Ascending aorta (tissue), 2 donors: ENCODE measurements around the gene TAF9B. TPM values are rescaled to one million over a fixed set of nuclear protein-coding genes. Genes with fewer than 3 reads are reported as not detected.
"Not testable (repeated sequence)": the region's sequence is repeated elsewhere in the genome, so short reads cannot be mapped to it uniquely, and the experiment has no call there.

ENCODE experiments used
- DNase-seq, 2 donors: peaks; one replicate each; pipeline ENCODE4 v3.0.0-alpha.2; 2019; ENCODE audit warnings: low spot score in 2 of 2
- H3K27ac ChIP-seq, 2 donors: fragments of 200-600 bp; sonication (generic); one replicate each; pipeline ENCODE4 v1.5.1; 2016 to 2017; ENCODE audit warnings: mild to moderate bottlenecking in 1 of 2
- H3K27me3 ChIP-seq: fragments of 200-600 bp; sonication (generic); one replicate; pipeline ENCODE4 v1.5.1; 2017
- H3K36me3 ChIP-seq, 2 donors: fragments of 200-600 bp; sonication (generic); one replicate each; pipeline ENCODE4 v1.5.1; 2016
- H3K4me1 ChIP-seq, 2 donors: fragments of 200-600 bp; sonication (generic); one replicate each; pipeline ENCODE4 v1.5.1; 2016 to 2017; ENCODE audit warnings: mild to moderate bottlenecking in 1 of 2
- H3K4me3 ChIP-seq, 2 donors: fragments of 200-600 bp; sonication (generic); one replicate each; pipeline ENCODE4 v1.5.1; 2016 to 2017; ENCODE audit warnings: mild to moderate bottlenecking in 1 of 2
- H3K9me3 ChIP-seq, 2 donors: fragments of 200-600 bp; sonication (generic); one replicate each; pipeline ENCODE4 v1.5.1; 2016
- intact Hi-C: fragments of 100-400 bp; cut with DNase I; formaldehyde crosslinking; loops from one replicate; pipeline ENCODE4 v1.15.1; 2023
- total RNA-seq: library from RNA; depleted of rRNA; stranded (reverse); fragments of >200 nt; gene quantifications from one replicate; pipeline ENCODE4 v1.1.0, GENCODE V29; 2016
- TF ChIP-seq, protein P1 (sequence below), 3 experiments: fragments of 200-600 bp in 2 of 3; fragments of 450-650 bp in 1 of 3; sonication (generic) in 2 of 3; IDR thresholded peaks; one replicate each; pipeline ENCODE4 v1.5.1; 2016 to 2019; ENCODE audit warnings: antibody characterized with exemption in 3 of 3, mild to moderate bottlenecking in 1 of 3, moderate library complexity in 1 of 3

TAF9B gene, protein sequence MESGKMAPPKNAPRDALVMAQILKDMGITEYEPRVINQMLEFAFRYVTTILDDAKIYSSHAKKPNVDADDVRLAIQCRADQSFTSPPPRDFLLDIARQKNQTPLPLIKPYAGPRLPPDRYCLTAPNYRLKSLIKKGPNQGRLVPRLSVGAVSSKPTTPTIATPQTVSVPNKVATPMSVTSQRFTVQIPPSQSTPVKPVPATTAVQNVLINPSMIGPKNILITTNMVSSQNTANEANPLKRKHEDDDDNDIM
- total RNA-seq: 7.9 TPM

- TF ChIP-seq, protein P1, sequence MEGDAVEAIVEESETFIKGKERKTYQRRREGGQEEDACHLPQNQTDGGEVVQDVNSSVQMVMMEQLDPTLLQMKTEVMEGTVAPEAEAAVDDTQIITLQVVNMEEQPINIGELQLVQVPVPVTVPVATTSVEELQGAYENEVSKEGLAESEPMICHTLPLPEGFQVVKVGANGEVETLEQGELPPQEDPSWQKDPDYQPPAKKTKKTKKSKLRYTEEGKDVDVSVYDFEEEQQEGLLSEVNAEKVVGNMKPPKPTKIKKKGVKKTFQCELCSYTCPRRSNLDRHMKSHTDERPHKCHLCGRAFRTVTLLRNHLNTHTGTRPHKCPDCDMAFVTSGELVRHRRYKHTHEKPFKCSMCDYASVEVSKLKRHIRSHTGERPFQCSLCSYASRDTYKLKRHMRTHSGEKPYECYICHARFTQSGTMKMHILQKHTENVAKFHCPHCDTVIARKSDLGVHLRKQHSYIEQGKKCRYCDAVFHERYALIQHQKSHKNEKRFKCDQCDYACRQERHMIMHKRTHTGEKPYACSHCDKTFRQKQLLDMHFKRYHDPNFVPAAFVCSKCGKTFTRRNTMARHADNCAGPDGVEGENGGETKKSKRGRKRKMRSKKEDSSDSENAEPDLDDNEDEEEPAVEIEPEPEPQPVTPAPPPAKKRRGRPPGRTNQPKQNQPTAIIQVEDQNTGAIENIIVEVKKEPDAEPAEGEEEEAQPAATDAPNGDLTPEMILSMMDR (IDR thresholded peaks at IDR 0.05): no peak
- Histone ChIP-seq H3K36me3 (no peaks in the 10 kb centered on the region), H3K27ac (peak within 1 kb of the TSS; percentile 79 to 84), H3K9me3 (no peaks in the 10 kb centered on the region), H3K4me3 (peak within 1 kb of the TSS; percentile 42 to 68), H3K27me3 (no peaks in the 10 kb centered on the region), H3K4me1 (no peaks in the 10 kb centered on the region)
- intact Hi-C loops: loop anchor here (2.0 kb wide), 1 partner anchor 35 kb away; the partner anchor contains the start of gene PGK1
- DNase-seq: peak; percentile 46 to 90
Observed at GRCh38 chrX:78139160-78140123, at the start of gene TAF9B. Gene TAF9B, minus strand, starts transcription at chrX:78139650. Its CDS starts 39 bp downstream, at chrX:78139611.

DNA sequence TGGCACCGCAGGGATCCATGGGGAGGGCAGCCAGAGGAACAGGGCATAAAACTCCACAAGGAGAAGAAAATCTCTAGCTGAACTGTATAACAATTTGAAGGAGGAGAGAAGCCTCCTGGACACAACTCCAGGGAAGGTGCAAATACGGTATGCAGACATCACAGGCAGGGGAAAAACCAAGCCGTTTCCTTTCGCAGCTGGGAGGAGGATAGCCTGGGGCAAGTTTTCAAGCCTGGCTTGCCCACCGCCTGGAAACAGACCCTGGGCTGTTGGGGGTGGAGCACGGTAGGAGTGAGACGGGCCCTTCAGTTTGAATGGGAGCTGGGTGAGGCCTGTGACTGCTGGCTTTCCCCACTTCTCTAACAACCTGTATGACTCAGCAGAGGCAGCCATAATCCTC, 43.4 kb upstream of the TAF9B start:
- Histone ChIP-seq H3K27me3 (no peaks in the 10 kb centered on the region), H3K4me1 (no peaks in the 10 kb centered on the region), H3K4me3 (no peak overlapping the region), H3K36me3 (no peaks in the 10 kb centered on the region), H3K9me3 (no peaks in the 10 kb centered on the region), H3K27ac (no peak overlapping the region)
- TF ChIP-seq, protein P1 (IDR thresholded peaks at IDR 0.05): no peak
- intact Hi-C loops: no loop called here
- DNase-seq: no peak

DNA sequence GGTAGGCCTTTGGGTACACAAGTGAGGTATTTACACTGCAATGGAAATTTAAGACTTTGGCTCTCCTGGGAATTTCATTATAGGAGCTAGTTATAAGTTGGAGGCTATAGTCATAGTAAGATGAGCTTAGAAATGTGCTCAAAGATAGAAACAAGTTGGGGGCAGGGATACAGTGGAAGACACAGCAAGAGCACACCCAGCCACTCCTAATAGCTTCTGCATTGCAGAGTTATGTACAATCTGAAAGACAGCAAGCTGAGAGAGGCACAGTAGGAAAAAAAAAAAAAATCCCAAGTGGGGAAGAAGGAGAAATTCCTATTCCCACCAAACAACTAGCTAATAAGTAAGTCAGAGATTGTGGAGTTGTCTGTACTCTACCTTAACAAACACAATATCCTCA, 41.9 kb upstream of the TAF9B start:
- Histone ChIP-seq H3K4me3 (no peak overlapping the region), H3K9me3 (no peaks in the 10 kb centered on the region), H3K27me3 (no peaks in the 10 kb centered on the region), H3K27ac (no peak overlapping the region), H3K36me3 (no peaks in the 10 kb centered on the region), H3K4me1 (no peaks in the 10 kb centered on the region)
- intact Hi-C loops: no loop called here
- TF ChIP-seq, protein P1 (IDR thresholded peaks at IDR 0.05): no peak
- DNase-seq: no peak

GRCh38 chrX:78168065-78168464, 28.6 kb upstream of the TAF9B start:
- no peak overlapping the region for H3K4me3 ChIP-seq
- H3K27ac ChIP-seq: no peak overlapping the region
- TF ChIP-seq, protein P1 (IDR thresholded peaks at IDR 0.05): no peak
- no peaks in the 10 kb centered on the region for H3K9me3 ChIP-seq
- H3K4me1 ChIP-seq: no peaks in the 10 kb centered on the region
- intact Hi-C loops: no loop called here
- H3K27me3 ChIP-seq: no peaks in the 10 kb centered on the region
- DNase-seq: no peak
- no peaks in the 10 kb centered on the region for H3K36me3 ChIP-seq

- TF ChIP-seq, protein P1 (IDR thresholded peaks at IDR 0.05): no peak
- no peaks in the 10 kb centered on the region for H3K4me1 ChIP-seq
- H3K27ac ChIP-seq: no peak overlapping the region
- H3K36me3 ChIP-seq: no peaks in the 10 kb centered on the region
- no peaks in the 10 kb centered on the region for H3K27me3 ChIP-seq
- H3K4me3 ChIP-seq: no peak overlapping the region
- H3K9me3 ChIP-seq: no peaks in the 10 kb centered on the region
- DNase-seq: no peak
- intact Hi-C loops: no loop called here
Observed at GRCh38 chrX:78165425-78165824, 26.0 kb upstream of the TAF9B start.

- DNase-seq, intact Hi-C loops, H3K36me3 ChIP-seq, H3K27ac ChIP-seq, H3K27me3 ChIP-seq, H3K4me3 ChIP-seq, H3K9me3 ChIP-seq, H3K4me1 ChIP-seq: not testable (repeated sequence)
Observed at GRCh38 chrX:78163175-78163574, 23.7 kb upstream of the TAF9B start.

- intact Hi-C loops, H3K9me3 ChIP-seq, H3K27ac ChIP-seq, H3K36me3 ChIP-seq, DNase-seq, H3K4me1 ChIP-seq, H3K27me3 ChIP-seq, H3K4me3 ChIP-seq: not testable (repeated sequence)
Observed at GRCh38 chrX:78160711-78161110, 21.3 kb upstream of the TAF9B start.

- H3K9me3 ChIP-seq, H3K4me1 ChIP-seq, H3K4me3 ChIP-seq, DNase-seq, intact Hi-C loops, H3K27ac ChIP-seq, H3K27me3 ChIP-seq, H3K36me3 ChIP-seq: not testable (repeated sequence)
Observed at GRCh38 chrX:78157846-78158245, 18.4 kb upstream of the TAF9B start.

- H3K27me3 ChIP-seq, H3K4me1 ChIP-seq, H3K4me3 ChIP-seq, H3K9me3 ChIP-seq, H3K27ac ChIP-seq, DNase-seq, intact Hi-C loops, H3K36me3 ChIP-seq: not testable (repeated sequence)
Observed at GRCh38 chrX:78157373-78157772, 17.9 kb upstream of the TAF9B start.
